Nephron progenitor cell (in vitro differentiated cells): Measurements from ENCODE around the gene ACOT7.

Experiments
- DNase-seq: peaks from one replicate; pipeline ENCODE4 v3.0.0; 2021
- H3K27ac Mint-ChIP-seq: 2 replicates; pipeline ENCODE4 v1.8.0; 2021; ENCODE audit warnings: mild to moderate bottlenecking, moderate library complexity, mixed read lengths
- H3K27me3 Mint-ChIP-seq: 2 replicates; pipeline ENCODE4 v1.8.0; 2021; ENCODE audit warnings: mild to moderate bottlenecking, low read depth, mixed read lengths; ENCODE audit not compliant: poor library complexity
- H3K36me3 Mint-ChIP-seq: 2 replicates; pipeline ENCODE4 v1.8.0; 2021; ENCODE audit warnings: low read depth, mixed read lengths
- H3K4me1 Mint-ChIP-seq: 2 replicates; pipeline ENCODE4 v1.8.0; 2021; ENCODE audit warnings: mixed read lengths
- H3K4me3 Mint-ChIP-seq: 2 replicates; pipeline ENCODE4 v1.8.0; 2021; ENCODE audit warnings: mild to moderate bottlenecking, moderate library complexity, mixed read lengths
- H3K9me3 Mint-ChIP-seq: 2 replicates; pipeline ENCODE4 v1.8.0; 2021; ENCODE audit warnings: mild to moderate bottlenecking, moderate library complexity, mixed read lengths
- TF ChIP-seq, protein P1 (sequence below): fragments of 200-600 bp; sonication (generic); IDR thresholded peaks from 2 replicates; pipeline ENCODE4 v1.5.0; 2021; ENCODE audit warnings: antibody characterized with exemption

Gene ACOT7

DNA sequence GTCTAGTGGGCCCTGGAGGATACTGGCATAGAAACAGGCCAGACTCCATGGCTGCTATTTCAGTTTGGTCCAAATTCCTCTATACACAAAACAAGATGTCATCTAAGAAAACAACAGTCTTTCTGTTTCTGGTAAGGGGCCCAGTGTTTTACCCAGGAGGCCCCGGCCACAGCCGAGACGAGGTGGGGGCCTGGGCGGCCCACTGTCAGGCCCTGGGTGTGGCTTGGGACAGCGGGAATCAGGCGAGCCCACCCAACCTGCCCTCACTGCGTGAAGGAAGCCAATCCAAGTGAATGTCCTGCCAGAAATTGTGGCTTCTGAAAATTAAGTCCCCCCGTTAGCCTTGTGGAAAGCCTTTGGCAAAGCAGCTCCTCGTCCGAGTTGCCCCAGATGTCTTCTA lies 101.5 kb downstream of the ACOT7 start:
- TF ChIP-seq, protein P1, sequence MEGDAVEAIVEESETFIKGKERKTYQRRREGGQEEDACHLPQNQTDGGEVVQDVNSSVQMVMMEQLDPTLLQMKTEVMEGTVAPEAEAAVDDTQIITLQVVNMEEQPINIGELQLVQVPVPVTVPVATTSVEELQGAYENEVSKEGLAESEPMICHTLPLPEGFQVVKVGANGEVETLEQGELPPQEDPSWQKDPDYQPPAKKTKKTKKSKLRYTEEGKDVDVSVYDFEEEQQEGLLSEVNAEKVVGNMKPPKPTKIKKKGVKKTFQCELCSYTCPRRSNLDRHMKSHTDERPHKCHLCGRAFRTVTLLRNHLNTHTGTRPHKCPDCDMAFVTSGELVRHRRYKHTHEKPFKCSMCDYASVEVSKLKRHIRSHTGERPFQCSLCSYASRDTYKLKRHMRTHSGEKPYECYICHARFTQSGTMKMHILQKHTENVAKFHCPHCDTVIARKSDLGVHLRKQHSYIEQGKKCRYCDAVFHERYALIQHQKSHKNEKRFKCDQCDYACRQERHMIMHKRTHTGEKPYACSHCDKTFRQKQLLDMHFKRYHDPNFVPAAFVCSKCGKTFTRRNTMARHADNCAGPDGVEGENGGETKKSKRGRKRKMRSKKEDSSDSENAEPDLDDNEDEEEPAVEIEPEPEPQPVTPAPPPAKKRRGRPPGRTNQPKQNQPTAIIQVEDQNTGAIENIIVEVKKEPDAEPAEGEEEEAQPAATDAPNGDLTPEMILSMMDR: no peak

DNA sequence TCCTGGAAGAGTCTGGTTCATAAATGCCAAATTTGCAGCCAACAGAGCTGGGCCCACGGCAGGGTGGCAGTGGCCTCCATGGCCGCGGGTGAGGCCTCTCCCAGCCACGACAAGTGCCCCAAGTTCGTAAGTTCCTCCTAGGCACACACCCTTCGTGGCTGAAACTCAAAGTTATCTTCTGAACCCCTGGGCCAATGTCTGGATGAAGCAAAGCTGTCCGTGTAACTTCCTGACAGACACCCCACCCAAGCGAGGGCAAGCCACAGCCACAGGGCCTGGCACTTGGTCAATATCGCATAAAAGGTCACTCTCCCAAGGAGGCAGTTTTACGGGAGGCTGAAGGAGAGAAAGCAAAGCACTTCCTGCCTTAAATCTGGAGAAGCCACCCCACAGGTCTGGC lies 104.9 kb downstream of the ACOT7 start:
- no peak overlapping the region for H3K4me3 Mint-ChIP-seq
- DNase-seq: no peak
- H3K36me3 Mint-ChIP-seq: peaks cover 7% of the 10 kb centered on the region
- no peak overlapping the region for H3K27ac Mint-ChIP-seq
- peaks cover 27% of the 10 kb centered on the region for H3K4me1 Mint-ChIP-seq
- no peaks in the 10 kb centered on the region for H3K27me3 Mint-ChIP-seq
- TF ChIP-seq, protein P1: no peak
- H3K9me3 Mint-ChIP-seq: no peaks in the 10 kb centered on the region

More for the DNA sequence above, 101.5 kb downstream of the ACOT7 start:
- DNase-seq: no peak
- Mint-ChIP-seq H3K9me3 (no peaks in the 10 kb centered on the region), H3K36me3 (peaks cover 12% of the 10 kb centered on the region), H3K27me3 (no peaks in the 10 kb centered on the region), H3K27ac (peak overlapping the region; percentile 19), H3K4me3 (no peak overlapping the region), H3K4me1 (peaks cover 26% of the 10 kb centered on the region)

DNA sequence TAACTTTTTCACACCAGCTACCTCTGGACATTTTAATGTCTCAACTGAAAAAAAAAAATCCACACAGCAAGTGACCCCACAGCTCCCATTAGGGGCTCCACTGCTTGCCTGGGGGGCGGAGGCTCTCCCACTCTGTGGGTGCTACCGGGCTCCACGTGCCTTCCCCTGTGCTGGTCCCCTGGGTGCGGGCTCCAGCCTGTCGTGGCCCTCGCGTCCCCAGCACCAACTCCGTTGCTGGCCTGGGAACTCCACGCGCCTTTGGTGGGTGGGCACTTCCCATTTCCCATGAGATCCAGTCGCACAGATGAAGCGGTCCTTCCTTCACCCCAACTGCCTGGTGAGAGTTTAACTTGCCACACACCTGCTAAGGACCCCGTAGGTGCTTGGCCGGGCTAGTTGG lies 105.5 kb downstream of the ACOT7 start:
- TF ChIP-seq, protein P1: no peak
- Mint-ChIP-seq H3K4me3 (no peak overlapping the region), H3K9me3 (no peaks in the 10 kb centered on the region), H3K27me3 (no peaks in the 10 kb centered on the region), H3K36me3 (peaks cover 1% of the 10 kb centered on the region), H3K4me1 (peaks cover 32% of the 10 kb centered on the region), H3K27ac (no peak overlapping the region)
- DNase-seq: no peak

DNA sequence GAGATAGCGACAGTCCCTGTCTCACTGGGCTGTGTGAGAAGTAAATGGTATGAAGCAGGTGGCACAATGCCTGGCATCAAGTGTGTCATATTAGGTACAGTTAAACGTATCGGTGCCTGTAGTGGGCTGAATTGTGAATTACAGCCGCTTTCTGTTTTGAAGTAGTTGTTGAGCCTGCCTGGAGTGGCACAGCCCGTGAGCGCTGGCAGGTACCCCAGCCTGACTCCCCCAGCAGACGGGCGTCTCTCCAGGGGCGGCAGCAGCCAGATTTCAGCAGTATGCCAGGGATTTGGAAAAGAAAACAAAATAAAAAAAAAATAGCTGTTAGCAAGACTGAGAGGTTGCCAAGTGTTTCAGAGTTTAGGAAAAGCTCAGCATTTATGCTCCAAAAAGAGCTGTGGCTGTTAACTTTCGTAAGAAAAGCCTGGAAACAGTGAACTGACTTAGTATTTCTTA lies 106.1 kb downstream of the ACOT7 start:
- no peak overlapping the region for H3K4me3 Mint-ChIP-seq
- peaks cover 4% of the 10 kb centered on the region for H3K27me3 Mint-ChIP-seq
- peaks cover 31% of the 10 kb centered on the region for H3K4me1 Mint-ChIP-seq
- H3K9me3 Mint-ChIP-seq: no peaks in the 10 kb centered on the region
- peak overlapping the region; percentile 61 for H3K27ac Mint-ChIP-seq
- TF ChIP-seq, protein P1: no peak
- DNase-seq: no peak
- no peaks in the 10 kb centered on the region for H3K36me3 Mint-ChIP-seq

DNA sequence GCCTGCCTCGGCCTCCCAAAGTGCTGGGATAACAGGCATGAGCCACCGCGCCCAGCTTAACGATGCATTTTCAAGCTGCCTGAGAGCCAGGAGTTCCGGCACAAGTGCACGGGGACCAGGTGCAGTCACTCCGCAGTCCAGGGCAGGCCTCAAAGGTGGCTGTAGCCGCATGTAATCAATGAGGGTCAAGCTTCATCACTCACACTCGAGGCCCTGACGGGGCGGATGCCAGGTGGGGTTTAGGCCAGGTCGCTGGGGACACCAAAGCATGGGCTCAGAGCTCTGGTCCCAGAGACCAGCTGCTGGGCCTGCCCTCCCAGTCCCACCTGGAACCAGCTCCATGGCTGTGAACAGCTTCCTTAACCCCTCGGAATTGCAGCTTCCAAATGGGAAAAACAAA lies 106.5 kb downstream of the ACOT7 start:
- peaks cover 5% of the 10 kb centered on the region for H3K27me3 Mint-ChIP-seq
- H3K4me1 Mint-ChIP-seq: peaks cover 27% of the 10 kb centered on the region
- H3K27ac Mint-ChIP-seq: no peak overlapping the region
- TF ChIP-seq, protein P1: no peak
- no peaks in the 10 kb centered on the region for H3K9me3 Mint-ChIP-seq
- no peaks in the 10 kb centered on the region for H3K36me3 Mint-ChIP-seq
- H3K4me3 Mint-ChIP-seq: no peak overlapping the region
- no peak for DNase-seq

DNA sequence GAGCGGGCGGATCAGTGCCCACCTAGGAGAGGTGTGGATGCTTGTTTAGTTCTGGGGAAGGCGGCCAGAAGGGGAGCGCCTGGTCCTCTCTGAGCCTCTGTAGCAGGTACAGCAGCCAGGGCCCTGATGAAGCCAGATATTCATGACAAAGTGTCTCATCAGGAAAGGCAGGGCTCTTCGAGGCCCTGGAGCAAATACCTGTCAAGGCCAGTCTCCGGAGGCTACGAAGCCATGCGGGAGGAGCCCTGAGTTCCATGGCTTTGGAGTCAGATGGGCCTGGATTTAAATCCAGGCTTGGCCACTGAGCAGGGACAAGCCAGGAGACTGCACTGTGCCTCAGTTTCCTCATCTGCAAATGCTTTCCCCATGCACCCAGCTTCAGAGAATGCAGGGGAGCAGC lies 107.3 kb downstream of the ACOT7 start:
- Mint-ChIP-seq H3K4me1 (peaks cover 19% of the 10 kb centered on the region), H3K36me3 (no peaks in the 10 kb centered on the region), H3K9me3 (no peaks in the 10 kb centered on the region), H3K27ac (no peak overlapping the region), H3K4me3 (no peak overlapping the region), H3K27me3 (peaks cover 5% of the 10 kb centered on the region)
- DNase-seq: no peak
- TF ChIP-seq, protein P1: no peak
